ENCODE measurements around the gene LHX6.

LHX6 gene

GRCh38 chr9:122228568-122229484 is at the start of gene LHX6:
TSS of gene LHX6 (minus strand) at chr9:122228957. CDS start at chr9:122228740, 217 bp downstream.
- DNase-seq = no peak

GRCh38 chr9:122277285-122277897 is 48.6 kb upstream of the LHX6 start:
- no peak for DNase-seq

- no peak for DNase-seq
These were observed 47.3 kb upstream of the LHX6 start for GRCh38 chr9:122276096-122276495.

- no peak for DNase-seq
These were observed 45.3 kb upstream of the LHX6 start for GRCh38 chr9:122274055-122274454.

- DNase-seq = no peak
These were observed 39.5 kb upstream of the LHX6 start for GRCh38 chr9:122268041-122268814.

- DNase-seq = no peak
These were observed 36.6 kb upstream of the LHX6 start for GRCh38 chr9:122265149-122265915.

- no peak for DNase-seq
These were observed 35.8 kb upstream of the LHX6 start, which contains the start of the genes MRRF and RBM18 for GRCh38 chr9:122264360-122265148. TSS of gene MRRF (plus strand) at chr9:122264882. CDS start at chr9:122270892, 6,010 bp downstream. TSS of gene RBM18 (minus strand) at chr9:122264840. CDS start at chr9:122261492, 3,348 bp downstream.

GRCh38 chr9:122263699-122264349 is 35.1 kb upstream of the LHX6 start:
- DNase-seq = no peak

- DNase-seq = no peak
These were observed 33.3 kb upstream of the LHX6 start for GRCh38 chr9:122262073-122262472.

GRCh38 chr9:122261469-122261881 is 32.7 kb upstream of the LHX6 start:
- no peak for DNase-seq

GRCh38 chr9:122258886-122259415 is 30.2 kb upstream of the LHX6 start:
- DNase-seq = no peak

- no peak for DNase-seq
These were observed 27.4 kb upstream of the LHX6 start for GRCh38 chr9:122256206-122256605.

- DNase-seq = no peak
These were observed 26.0 kb upstream of the LHX6 start for GRCh38 chr9:122254761-122255160.

GRCh38 chr9:122252796-122253195 is 24.0 kb upstream of the LHX6 start:
- no peak for DNase-seq

- no peak for DNase-seq
These were observed 22.6 kb upstream of the LHX6 start for GRCh38 chr9:122251351-122251750.

GRCh38 chr9:122248448-122248865 is 19.7 kb upstream of the LHX6 start:
- no peak for DNase-seq

GRCh38 chr9:122246666-122247065 is 17.9 kb upstream of the LHX6 start:
- DNase-seq = no peak

GRCh38 chr9:122244349-122244748 is 15.6 kb upstream of the LHX6 start:
- DNase-seq = no peak

- no peak for DNase-seq
These were observed 11.0 kb upstream of the LHX6 start for GRCh38 chr9:122239722-122240121.

GRCh38 chr9:122236681-122237080 is 7.9 kb upstream of the LHX6 start:
- DNase-seq = no peak
